Stimulated activated naive CD8-positive, alpha-beta T cell treated with anti-CD3 and anti-CD28 coated beads, Interleukin-15, Interleukin-2, amounts not matched to agents 100 U/mL and 50 U/mL, for 24 hours (primary cell): ENCODE data around the gene CARD11.

Experiments
- ATAC-seq: fragments of 150-1000 bp; cut with Tn5 transposase; one replicate; pipeline ENCODE4 v1.10.0; 2021
- DNase-seq: peaks from one replicate; pipeline ENCODE4 v3.0.0; 2021

CARD11 gene

GRCh38 chr7:2872296-2872874, 171.3 kb downstream of the CARD11 start:
- ATAC-seq (no peak), DNase-seq (no peak)

- DNase-seq (peak; percentile 51), ATAC-seq (peak; percentile 74)
These were observed 173.2 kb downstream of the CARD11 start for GRCh38 chr7:2870471-2870931.

DNA sequence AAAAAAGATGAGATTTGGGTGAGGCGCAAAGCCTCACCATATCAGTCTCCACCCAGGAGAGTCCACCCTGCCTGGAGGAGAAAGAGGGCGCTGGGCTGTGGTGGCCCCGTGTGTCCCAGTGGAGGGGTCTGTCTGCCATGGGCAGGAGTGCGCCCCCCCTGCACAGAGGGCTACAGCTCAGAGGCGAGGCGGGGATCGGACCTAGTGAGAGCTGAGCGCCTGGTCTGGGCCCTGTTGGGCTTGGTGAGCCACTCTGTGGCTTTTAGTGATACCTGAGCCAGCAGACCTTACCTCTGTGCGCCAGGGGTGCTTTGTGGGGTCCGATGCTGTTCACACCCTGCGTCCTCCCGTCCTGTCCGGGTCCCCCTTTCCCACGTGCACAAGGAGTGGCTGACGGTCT, 173.7 kb downstream of the CARD11 start:
- no peak for DNase-seq
- ATAC-seq, result no peak

GRCh38 chr7:2866601-2867000, 177.1 kb downstream of the CARD11 start:
- DNase-seq (no peak), ATAC-seq (no peak)

GRCh38 chr7:2864999-2865670, 178.5 kb downstream of the CARD11 start:
- ATAC-seq, result peak; percentile 19
- DNase-seq, result peak; percentile 82

DNA sequence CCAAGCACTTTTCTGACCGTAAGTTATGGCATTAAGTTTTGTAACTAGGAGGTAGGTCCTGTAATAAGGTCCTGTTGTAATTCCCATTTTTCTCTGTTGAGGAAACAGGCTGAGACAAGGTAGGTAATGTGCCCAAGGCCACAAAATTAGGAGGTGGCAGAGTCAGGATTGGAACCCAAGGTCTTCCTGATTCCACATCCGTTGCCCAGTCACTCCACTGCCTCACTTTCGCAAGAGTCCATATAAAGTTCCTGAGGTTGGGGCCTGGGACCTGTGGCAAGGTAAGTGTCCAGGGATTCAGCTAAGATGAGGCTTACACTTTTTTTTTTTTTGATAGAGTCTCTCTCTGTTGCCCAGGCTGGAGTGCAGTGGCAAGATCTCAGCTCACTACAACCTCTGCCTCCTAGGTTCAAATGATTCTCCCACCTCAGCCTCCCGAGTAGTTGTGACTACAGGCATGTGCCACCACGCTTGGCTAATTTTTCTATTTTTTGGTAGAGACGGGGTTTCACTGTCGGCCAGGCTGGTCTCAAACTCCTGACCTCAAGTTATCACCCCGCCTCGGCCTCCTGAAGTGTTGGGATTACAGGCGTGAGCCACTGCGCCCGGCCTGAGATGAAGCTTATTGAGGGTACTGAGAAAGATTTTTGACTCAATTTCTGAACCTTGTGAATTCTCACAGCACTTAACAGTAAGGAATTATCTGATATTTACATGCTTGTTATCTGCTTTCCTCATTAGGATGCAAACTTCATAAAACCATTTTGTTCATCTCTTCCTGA, 179.3 kb downstream of the CARD11 start:
- ATAC-seq (no peak), DNase-seq (no peak)

DNA sequence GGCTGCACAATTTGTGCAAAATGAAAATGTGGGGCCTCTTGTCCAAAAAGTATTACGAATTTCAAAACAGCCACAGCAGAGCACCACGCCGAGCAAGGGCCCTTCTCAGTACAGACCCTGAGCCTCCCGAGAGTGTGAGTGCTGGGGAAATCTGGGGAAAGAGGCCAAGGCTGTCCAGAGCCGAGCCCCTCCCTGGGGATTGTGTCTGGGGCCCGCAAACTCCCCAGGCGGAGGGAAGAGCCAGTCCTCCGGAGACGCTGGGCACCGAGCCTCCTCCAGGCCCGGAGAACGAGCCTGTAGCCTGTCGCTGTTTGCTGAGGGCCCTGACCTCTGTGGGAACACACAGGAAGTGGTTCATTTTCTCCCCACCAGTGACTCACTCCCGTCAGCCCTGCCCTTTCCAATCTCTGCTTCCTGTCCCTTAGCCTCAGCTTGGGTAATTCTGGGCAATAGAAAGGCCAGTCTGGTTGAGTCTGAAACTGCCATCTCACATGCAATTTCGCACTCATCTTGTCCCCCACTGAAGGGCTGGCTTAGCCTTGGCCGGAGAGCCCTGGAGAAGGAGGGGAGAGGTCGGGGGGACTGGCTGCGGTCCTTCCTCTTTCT, 180.1 kb downstream of the CARD11 start:
- ATAC-seq (peak; percentile 97), DNase-seq (peak; percentile 81)

DNA sequence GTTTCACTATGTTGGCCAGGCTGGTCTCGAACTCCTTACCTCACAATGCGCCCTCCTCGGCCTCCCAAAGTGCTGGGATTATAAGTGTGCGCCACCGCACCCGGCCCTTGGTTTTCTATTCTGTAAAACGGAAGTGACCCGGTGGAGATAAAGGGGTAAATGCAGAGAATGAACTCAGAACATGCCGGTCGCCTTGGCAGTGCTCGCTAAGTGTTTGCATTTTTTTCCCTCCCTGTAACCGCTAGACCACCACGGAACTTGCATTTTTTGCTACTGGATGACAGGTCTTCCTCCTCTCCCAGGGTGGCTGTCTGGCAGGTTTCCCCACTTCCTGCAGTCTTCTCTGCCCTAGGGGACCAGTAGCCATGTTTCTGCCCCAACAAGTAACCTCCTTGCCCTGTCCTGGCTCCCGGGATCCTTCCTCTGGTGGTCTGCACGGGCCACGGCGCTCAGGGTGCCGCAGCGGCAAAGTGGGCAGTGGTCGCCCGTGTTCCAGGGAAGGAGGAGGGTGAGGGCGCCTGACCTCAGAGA, 180.8 kb downstream of the CARD11 start:
- ATAC-seq (peak; percentile 25), DNase-seq (peak; percentile 49)

DNA sequence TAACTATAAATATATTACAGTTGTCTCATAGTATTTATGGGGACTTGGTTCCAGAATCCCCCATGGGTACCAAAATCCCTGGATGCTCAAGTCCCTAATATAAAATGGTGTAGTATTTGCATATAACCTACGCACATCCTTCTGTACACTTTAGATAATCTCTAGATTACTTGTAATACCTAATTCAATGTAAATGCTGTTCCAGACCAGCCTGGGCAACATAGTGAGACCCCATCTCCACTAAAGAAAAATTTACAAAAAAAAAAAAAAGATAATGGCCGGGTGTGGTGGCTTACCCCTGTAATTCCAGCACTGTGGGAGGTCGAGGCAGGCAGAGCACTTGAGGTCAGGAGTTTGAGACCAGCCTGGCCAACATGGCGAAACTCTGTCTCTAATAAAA, 182.2 kb downstream of the CARD11 start:
- ATAC-seq, result no peak
- DNase-seq, result no peak

- ATAC-seq (no peak), DNase-seq (no peak)
These were observed 183.0 kb downstream of the CARD11 start for GRCh38 chr7:2860627-2861133.

- DNase-seq, result no peak
- ATAC-seq, result no peak
These were observed 183.7 kb downstream of the CARD11 start for GRCh38 chr7:2859952-2860351.

- no peak for ATAC-seq
These were observed 185.0 kb downstream of the CARD11 start for GRCh38 chr7:2858621-2859020.

GRCh38 chr7:2856388-2857169, 187.1 kb downstream of the CARD11 start:
- ATAC-seq (no peak), DNase-seq (no peak)

More at GRCh38 chr7:2858621-2859020, 185.0 kb downstream of the CARD11 start:
- no peak for DNase-seq
